DMS53 (cell line): ENCODE results near the gene HRH3.

Source experiments
- DNase-seq: peaks from one replicate; lab custom pipeline; 2025; lab: John Stamatoyannopoulos, UW

Gene HRH3

GRCh38 chr20:62174870-62175624, 45.0 kb downstream of the HRH3 start:
- no peak for DNase-seq

- no peak for DNase-seq
Measured at GRCh38 chr20:62174021-62174804, 45.9 kb downstream of the HRH3 start.

GRCh38 chr20:62172666-62173065, 47.4 kb downstream of the HRH3 start:
- DNase-seq = no peak

GRCh38 chr20:62171245-62171644, 48.8 kb downstream of the HRH3 start:
- DNase-seq = no peak

- DNase-seq = no peak
Measured at GRCh38 chr20:62170536-62170935, 49.5 kb downstream of the HRH3 start.

- DNase-seq = no peak
Measured at GRCh38 chr20:62168890-62169435, 51.1 kb downstream of the HRH3 start.

- no peak for DNase-seq
Measured at GRCh38 chr20:62168061-62168460, 52.0 kb downstream of the HRH3 start.

GRCh38 chr20:62167474-62167873, 52.6 kb downstream of the HRH3 start:
- DNase-seq = no peak

GRCh38 chr20:62165762-62166399, 54.2 kb downstream of the HRH3 start:
- no peak for DNase-seq
